Smooth muscle cell (in vitro differentiated cells): ENCODE measurements around the gene EFCAB13. TPM values are rescaled to one million over a fixed set of nuclear protein-coding genes. Genes with fewer than 3 reads are reported as not detected.

ENCODE experiments used
- DNase-seq: peaks from one replicate; lab custom pipeline; 2025; ENCODE audit not compliant: unreplicated experiment; lab: John Stamatoyannopoulos, UW
- H2AFZ ChIP-seq: fragments of 200-600 bp; sonication (generic); 2 replicates; pipeline ENCODE4 v1.6.0; 2016; ENCODE audit warnings: antibody characterized with exemption, low read depth, mild to moderate bottlenecking
- H3F3A ChIP-seq: fragments of 200-600 bp; sonication (generic); 2 replicates; pipeline ENCODE4 v1.6.0; 2017; ENCODE audit warnings: antibody characterized with exemption, low read depth
- H3K27ac ChIP-seq: fragments of 200-600 bp; sonication (generic); 2 replicates; pipeline ENCODE4 v1.5.1; 2016; ENCODE audit warnings: low read depth, mild to moderate bottlenecking
- H3K27me3 ChIP-seq: fragments of 200-600 bp; sonication (generic); 2 replicates; pipeline ENCODE4 v1.6.1; 2016; ENCODE audit warnings: low read depth, mild to moderate bottlenecking
- H3K36me3 ChIP-seq: fragments of 200-600 bp; sonication (generic); 2 replicates; pipeline ENCODE4 v1.5.1; 2016; ENCODE audit warnings: low read depth
- H3K4me1 ChIP-seq: fragments of 200-600 bp; sonication (generic); 2 replicates; pipeline ENCODE4 v1.5.1; 2016; ENCODE audit warnings: low read depth
- H3K4me2 ChIP-seq: fragments of 200-600 bp; sonication (generic); 2 replicates; pipeline ENCODE4 v1.6.0; 2016; ENCODE audit warnings: mild to moderate bottlenecking
- H3K4me3 ChIP-seq: fragments of 200-600 bp; sonication (generic); 2 replicates; pipeline ENCODE4 v1.5.1; 2016; ENCODE audit warnings: mild to moderate bottlenecking
- H3K79me2 ChIP-seq: fragments of 200-600 bp; sonication (generic); 2 replicates; pipeline ENCODE4 v1.6.0; 2016; ENCODE audit warnings: low read depth, mild to moderate bottlenecking
- H3K9ac ChIP-seq: fragments of 200-600 bp; sonication (generic); 2 replicates; pipeline ENCODE4 v1.6.0; 2016; ENCODE audit warnings: low read depth
- H3K9me3 ChIP-seq: fragments of 200-600 bp; sonication (generic); replicated peaks from 2 replicates; pipeline ENCODE4 v1.5.1; 2016; ENCODE audit warnings: low read depth
- H4K20me1 ChIP-seq: fragments of 200-600 bp; sonication (generic); 2 replicates; pipeline ENCODE4 v1.6.0; 2016; ENCODE audit warnings: low read depth
- CTCF ChIP-seq: fragments of 200-600 bp; sonication (generic); IDR thresholded peaks from 2 replicates; pipeline ENCODE4 v1.5.1; 2017; ENCODE audit warnings: borderline replicate concordance, mild to moderate bottlenecking, antibody characterized with exemption; ENCODE audit not compliant: insufficient read depth, poor library complexity, severe bottlenecking
- WGBS: methylation state at CpG from one replicate; pipeline ENCODE4 v1.1.7; 2016; ENCODE audit warnings: low lambda C conversion rate; 5-methylcytosine and 5-hydroxymethylcytosine counted together
- polyA plus RNA-seq: library from polyadenylated mRNA; unstranded; fragments of >200 nt; fragmentation: Nextera tagmentation; extraction: Ambion mirVana; gene quantifications from 2 replicates; pipeline ENCODE4 v1.2.1, GENCODE V29; 2016
- total RNA-seq: library from RNA; depleted of rRNA; stranded (reverse); fragments of >200 nt; gene quantifications from 2 replicates; pipeline ENCODE4 v1.2.3, GENCODE V29; 2014

The EFCAB13 gene
- total and polyA plus RNA-seq, 2 experiments from 2014 or later, result 1.2 to 4.6 TPM

GRCh38 chr17:47285003-47285402, 38.8 kb upstream of the EFCAB13 start:
- Histone ChIP-seq H3F3A (no peaks in the 10 kb centered on the region), H3K27ac (no peak overlapping the region), H3K79me2 (no peaks in the 10 kb centered on the region), H3K36me3 (no peaks in the 10 kb centered on the region), H3K9me3 (no peaks in the 10 kb centered on the region), H4K20me1 (no peaks in the 10 kb centered on the region), H2AFZ (no peak overlapping the region), H3K27me3 (no peaks in the 10 kb centered on the region), H3K4me3 (no peak overlapping the region), H3K9ac (no peak overlapping the region), H3K4me1 (peaks cover 4% of the 10 kb centered on the region), H3K4me2 (no peak overlapping the region)
- WGBS, result 98% methylated on average over 6 of the region's 6 CpGs
- DNase-seq, result no peak
- no peak for TF ChIP-seq CTCF

DNA sequence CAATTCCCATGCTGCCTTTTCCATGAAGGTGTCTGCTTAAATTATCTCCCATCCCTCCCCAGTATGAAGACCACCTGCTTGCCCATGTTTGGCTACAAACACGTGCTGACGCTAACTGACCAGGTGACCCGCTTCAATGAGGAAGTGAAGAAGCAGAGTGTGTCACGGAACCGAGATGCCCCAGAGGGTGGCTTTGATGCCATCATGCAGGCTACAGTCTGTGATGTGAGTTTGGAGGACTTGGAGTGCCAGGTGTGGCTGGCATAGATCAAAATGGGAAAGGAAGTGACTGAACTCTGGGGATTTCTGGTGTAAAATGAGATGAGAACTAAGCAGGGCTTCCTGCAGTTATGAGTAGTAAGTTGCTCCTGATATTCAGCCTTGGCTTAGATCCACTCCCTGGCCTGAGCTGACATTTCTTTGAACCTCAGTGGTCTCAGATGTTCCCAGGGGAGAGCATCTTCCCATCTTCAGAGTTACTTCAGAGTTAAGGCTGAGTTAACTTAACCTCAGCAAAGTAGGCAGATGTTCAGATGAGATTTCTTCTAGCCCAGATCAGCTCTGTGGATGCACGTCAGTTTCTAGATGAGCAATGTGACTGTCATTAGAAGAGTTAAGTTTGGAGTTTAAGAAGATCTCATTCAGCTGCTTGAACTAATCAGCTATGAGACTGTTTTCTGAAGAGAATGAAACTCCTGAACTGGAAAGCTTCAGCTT, 37.4 kb upstream of the EFCAB13 start:
- H3K4me2 ChIP-seq, result no peak overlapping the region
- H3K79me2 ChIP-seq, result no peaks in the 10 kb centered on the region
- WGBS, result 91% methylated on average over 6 of the region's 6 CpGs
- DNase-seq, result no peak
- H3K4me1 ChIP-seq, result no peaks in the 10 kb centered on the region
- no peak overlapping the region for H3K9ac ChIP-seq
- no peaks in the 10 kb centered on the region for H3K27me3 ChIP-seq
- no peaks in the 10 kb centered on the region for H3K36me3 ChIP-seq
- TF ChIP-seq CTCF, result no peak
- no peak overlapping the region for H3K4me3 ChIP-seq
- no peaks in the 10 kb centered on the region for H4K20me1 ChIP-seq
- no peak overlapping the region for H3K27ac ChIP-seq
- H3F3A ChIP-seq, result no peaks in the 10 kb centered on the region
- H2AFZ ChIP-seq, result no peak overlapping the region
- H3K9me3 ChIP-seq, result no peaks in the 10 kb centered on the region

DNA sequence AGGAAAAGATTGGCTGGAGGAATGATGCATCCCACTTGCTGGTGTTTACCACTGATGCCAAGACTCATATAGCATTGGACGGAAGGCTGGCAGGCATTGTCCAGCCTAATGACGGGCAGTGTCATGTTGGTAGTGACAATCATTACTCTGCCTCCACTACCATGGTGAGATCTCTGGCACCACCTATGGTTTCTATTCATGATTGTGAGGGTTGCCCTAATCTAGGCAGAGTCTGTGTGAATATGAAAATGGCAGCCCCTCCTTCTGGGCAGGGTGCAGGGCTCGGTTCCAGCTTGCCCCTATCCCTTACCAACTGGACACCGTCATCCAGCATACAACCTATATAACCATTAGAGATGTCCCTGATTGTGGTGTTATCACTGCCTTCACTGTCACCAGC, 36.7 kb upstream of the EFCAB13 start:
- Histone ChIP-seq H3K9ac (no peak overlapping the region), H3K9me3 (no peaks in the 10 kb centered on the region), H3K4me1 (no peaks in the 10 kb centered on the region), H3K27me3 (no peaks in the 10 kb centered on the region), H4K20me1 (no peaks in the 10 kb centered on the region), H3F3A (no peaks in the 10 kb centered on the region), H3K79me2 (no peaks in the 10 kb centered on the region), H3K4me2 (no peak overlapping the region), H3K4me3 (no peak overlapping the region), H3K27ac (no peak overlapping the region), H3K36me3 (no peaks in the 10 kb centered on the region), H2AFZ (no peak overlapping the region)
- 100% methylated on average over 4 of the region's 4 CpGs for WGBS
- no peak for TF ChIP-seq CTCF
- DNase-seq, result no peak

GRCh38 chr17:47287639-47288038, 36.1 kb upstream of the EFCAB13 start:
- Histone ChIP-seq H3K27me3 (no peaks in the 10 kb centered on the region), H3K4me2 (no peak overlapping the region)
- 86% methylated on average over 2 of the region's 2 CpGs for WGBS

More at GRCh38 chr17:47287639-47288038, 36.1 kb upstream of the EFCAB13 start:
- Histone ChIP-seq H3F3A (no peaks in the 10 kb centered on the region), H3K9me3 (no peaks in the 10 kb centered on the region), H3K4me1 (no peaks in the 10 kb centered on the region), H3K36me3 (no peaks in the 10 kb centered on the region), H3K79me2 (no peaks in the 10 kb centered on the region), H3K27ac (no peak overlapping the region), H4K20me1 (no peaks in the 10 kb centered on the region), H3K9ac (no peak overlapping the region), H3K4me3 (no peak overlapping the region), H2AFZ (no peak overlapping the region)
- DNase-seq, result no peak
- TF ChIP-seq CTCF, result no peak
